Dedifferentiated amniotic fluid mesenchymal stem cell (primary cell): Measurements from ENCODE around the gene PDE4A.
"Not testable (repeated sequence)": the region's sequence is repeated elsewhere in the genome, so short reads cannot be mapped to it uniquely, and the experiment has no call there.

ENCODE experiments used
- DNase-seq: peaks from one replicate; pipeline ENCODE4 v3.0.0-alpha.2; 2016; ENCODE audit errors: extremely low spot score

Gene PDE4A

GRCh38 chr19:10403137-10404021, 17.0 kb upstream of the PDE4A start, which contains the start of gene CDC37:
CDC37 (minus strand) TSS chr19:10403542; CDS start chr19:10403479, 63 bp downstream.
- peak; percentile 94 for DNase-seq

- DNase-seq: no peak
Observed at GRCh38 chr19:10404888-10405820, 15.2 kb upstream of the PDE4A start.

- DNase-seq: no peak
Observed at GRCh38 chr19:10406191-10406590, 14.1 kb upstream of the PDE4A start.

- DNase-seq: no peak
Observed at GRCh38 chr19:10407096-10407495, 13.2 kb upstream of the PDE4A start.

- no peak for DNase-seq
Observed at GRCh38 chr19:10408511-10409283, 11.6 kb upstream of the PDE4A start.

- not testable (repeated sequence) for DNase-seq
Observed at GRCh38 chr19:10411224-10411623, 9.1 kb upstream of the PDE4A start.

GRCh38 chr19:10412257-10412977, 7.9 kb upstream of the PDE4A start:
- no peak for DNase-seq

- DNase-seq: no peak
Observed at GRCh38 chr19:10416083-10416379, 4.3 kb upstream of the PDE4A start.

- DNase-seq: peak; percentile 73
Observed at GRCh38 chr19:10416380-10417257, 3.7 kb upstream of the PDE4A start.

GRCh38 chr19:10417541-10418234, 2.6 kb upstream of the PDE4A start:
- no peak for DNase-seq

GRCh38 chr19:10418235-10418484, 2.2 kb upstream of the PDE4A start:
- DNase-seq: no peak

- no peak for DNase-seq
Observed at GRCh38 chr19:10418485-10419199, 1.7 kb upstream of the PDE4A start.

GRCh38 chr19:10419200-10419645, 1.1 kb upstream of the PDE4A start:
- DNase-seq: no peak

GRCh38 chr19:10419646-10420443, 493 bp upstream of the PDE4A start:
- no peak for DNase-seq

- no peak for DNase-seq
Observed at GRCh38 chr19:10421240-10422045, 1.1 kb downstream of the PDE4A start.

GRCh38 chr19:10422046-10422461, 1.7 kb downstream of the PDE4A start:
- DNase-seq: no peak

GRCh38 chr19:10422846-10423245, 2.5 kb downstream of the PDE4A start:
- no peak for DNase-seq
